GM19238 (cell line): ENCODE measurements around the gene ACTR3.

Experiments
- DNase-seq: peaks from one replicate; pipeline ENCODE4 v3.0.0; 2011; ENCODE audit warnings: low spot score; ENCODE audit not compliant: insufficient read length

The ACTR3 gene

GRCh38 chr2:113965644-113966043 lies 75.8 kb downstream of the ACTR3 start:
- DNase-seq = no peak

GRCh38 chr2:113966171-113966570 lies 76.3 kb downstream of the ACTR3 start:
- DNase-seq = no peak

GRCh38 chr2:113966832-113967231 lies 76.9 kb downstream of the ACTR3 start:
- no peak for DNase-seq

GRCh38 chr2:113967272-113967671 lies 77.4 kb downstream of the ACTR3 start:
- DNase-seq = no peak

- no peak for DNase-seq
Measured at GRCh38 chr2:113972766-113973165, 82.9 kb downstream of the ACTR3 start.

- DNase-seq = no peak
Measured at GRCh38 chr2:113973810-113974209, 83.9 kb downstream of the ACTR3 start.

- no peak for DNase-seq
Measured at GRCh38 chr2:113974727-113975126, 84.8 kb downstream of the ACTR3 start.

- DNase-seq = no peak
Measured at GRCh38 chr2:113976277-113976928, 86.5 kb downstream of the ACTR3 start.

- DNase-seq = no peak
Measured at GRCh38 chr2:113977060-113977659, 87.3 kb downstream of the ACTR3 start.

GRCh38 chr2:113977660-113978523 lies 88.0 kb downstream of the ACTR3 start:
- no peak for DNase-seq

GRCh38 chr2:113978524-113979190 lies 88.8 kb downstream of the ACTR3 start:
- no peak for DNase-seq

GRCh38 chr2:113979191-113980128 lies 89.6 kb downstream of the ACTR3 start:
- no peak for DNase-seq

- no peak for DNase-seq
Measured at GRCh38 chr2:113980946-113981345, 91.1 kb downstream of the ACTR3 start.

GRCh38 chr2:113981404-113982134 lies 91.7 kb downstream of the ACTR3 start:
- no peak for DNase-seq

- DNase-seq = no peak
Measured at GRCh38 chr2:113985554-113986397, 95.9 kb downstream of the ACTR3 start.

GRCh38 chr2:113986762-113987290 lies 96.9 kb downstream of the ACTR3 start:
- no peak for DNase-seq

- DNase-seq = no peak
Measured at GRCh38 chr2:113992090-113992489, 102.2 kb downstream of the ACTR3 start.

GRCh38 chr2:113996671-113997594 lies 107.0 kb downstream of the ACTR3 start:
- no peak for DNase-seq
